Testis (tissue), 3 donors: ENCODE measurements around the gene NFKB1. TPM values are rescaled to one million over a fixed set of nuclear protein-coding genes. Genes with fewer than 3 reads are reported as not detected.

Experiments
- DNase-seq: peaks from one replicate; pipeline ENCODE4 v3.0.0-alpha.2; 2019
- H3K27ac ChIP-seq, 2 donors: fragments of 200-600 bp; sonication (generic); one replicate each; pipeline ENCODE4 v1.5.1; 2019
- H3K27me3 ChIP-seq: fragments of 200-600 bp; sonication (generic); one replicate; pipeline ENCODE4 v1.5.1; 2019
- H3K36me3 ChIP-seq: fragments of 200-600 bp; sonication (generic); one replicate; pipeline ENCODE4 v1.5.1; 2017; ENCODE audit warnings: low read depth; ENCODE audit errors: missing control alignments
- H3K4me1 ChIP-seq: fragments of 200-600 bp; sonication (generic); one replicate; pipeline ENCODE4 v1.5.1; 2019
- H3K4me3 ChIP-seq, 2 donors: fragments of 200-600 bp; sonication (generic); one replicate each; pipeline ENCODE4 v1.5.1; 2017 to 2019
- H3K9me3 ChIP-seq: fragments of 200-600 bp; sonication (generic); one replicate; pipeline ENCODE4 v1.5.1; 2017
- POLR2A ChIP-seq: fragments of 450-650 bp; IDR thresholded peaks from one replicate; pipeline ENCODE4 v1.6.1; 2017; ENCODE audit warnings: antibody characterized with exemption, mild to moderate bottlenecking, moderate library complexity
- WGBS, 2 donors: methylation state at CpG; one replicate each; pipeline ENCODE4 v1.1.5; 2018; 5-methylcytosine and 5-hydroxymethylcytosine counted together
- intact Hi-C: fragments of 100-400 bp; cut with DNase I; formaldehyde crosslinking; loops from one replicate; pipeline ENCODE4 v1.15.1; 2023; ENCODE audit warnings: low total_unique reads
- polyA plus RNA-seq: library from polyadenylated mRNA; stranded (reverse); fragments of 350-450 nt; fragmentation: Illumina TruSeq; extraction: RNeasy Lipid Tissue Mini Kit (QIAGEN cat#74804); gene quantifications from one replicate; pipeline ENCODE4 v1.2.3, GENCODE V29; 2014; ENCODE audit warnings: low read depth, low replicate concordance; ENCODE audit not compliant: insufficient read depth
- total RNA-seq, 2 donors: library from RNA; depleted of rRNA; stranded (reverse); fragments of >200 nt; gene quantifications; one replicate each; pipeline ENCODE4 v1.2.3, GENCODE V29; 2016
- TF ChIP-seq, protein P1 (sequence below), 3 experiments: fragments of 450-650 bp in 2 of 3; fragments of 200-600 bp in 1 of 3; sonication (generic) in 1 of 3; IDR thresholded peaks; one replicate each; pipeline ENCODE4 v1.5.1; 2016 to 2019; ENCODE audit warnings: antibody characterized with exemption in 3 of 3, mild to moderate bottlenecking in 2 of 3, moderate library complexity in 1 of 3

Gene NFKB1
- total and polyA plus RNA-seq, 3 donors from 2014 or later = 22.2 to 27.4 (median 24.6) TPM

DNA sequence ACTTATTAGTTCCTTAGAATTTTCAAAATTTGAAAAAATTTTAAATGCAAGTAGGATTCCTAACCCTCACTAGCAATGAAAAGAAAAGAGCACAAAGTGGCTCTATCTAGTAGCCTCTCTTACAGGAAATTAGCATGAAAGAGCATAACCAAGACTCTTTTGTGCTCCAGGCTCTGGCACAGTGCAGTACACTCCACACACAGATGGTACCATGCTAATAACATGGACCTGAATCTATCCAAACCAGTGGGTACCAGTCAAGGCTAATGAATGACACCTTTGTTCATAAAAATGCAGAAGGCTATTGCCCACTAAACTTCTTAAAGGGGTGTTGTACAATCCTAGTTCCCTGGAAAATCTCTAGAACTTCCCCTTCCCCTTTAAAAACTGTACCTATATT lies 140.6 kb downstream of the NFKB1 start:
- DNase-seq = no peak
- H3K4me3 ChIP-seq = no peak overlapping the region
- no peak overlapping the region for H3K27ac ChIP-seq
- H3K36me3 ChIP-seq = no peaks in the 10 kb centered on the region
- H3K4me1 ChIP-seq = no peaks in the 10 kb centered on the region
- intact Hi-C loops = no loop called here
- no peaks in the 10 kb centered on the region for H3K27me3 ChIP-seq
- TF ChIP-seq, protein P1, sequence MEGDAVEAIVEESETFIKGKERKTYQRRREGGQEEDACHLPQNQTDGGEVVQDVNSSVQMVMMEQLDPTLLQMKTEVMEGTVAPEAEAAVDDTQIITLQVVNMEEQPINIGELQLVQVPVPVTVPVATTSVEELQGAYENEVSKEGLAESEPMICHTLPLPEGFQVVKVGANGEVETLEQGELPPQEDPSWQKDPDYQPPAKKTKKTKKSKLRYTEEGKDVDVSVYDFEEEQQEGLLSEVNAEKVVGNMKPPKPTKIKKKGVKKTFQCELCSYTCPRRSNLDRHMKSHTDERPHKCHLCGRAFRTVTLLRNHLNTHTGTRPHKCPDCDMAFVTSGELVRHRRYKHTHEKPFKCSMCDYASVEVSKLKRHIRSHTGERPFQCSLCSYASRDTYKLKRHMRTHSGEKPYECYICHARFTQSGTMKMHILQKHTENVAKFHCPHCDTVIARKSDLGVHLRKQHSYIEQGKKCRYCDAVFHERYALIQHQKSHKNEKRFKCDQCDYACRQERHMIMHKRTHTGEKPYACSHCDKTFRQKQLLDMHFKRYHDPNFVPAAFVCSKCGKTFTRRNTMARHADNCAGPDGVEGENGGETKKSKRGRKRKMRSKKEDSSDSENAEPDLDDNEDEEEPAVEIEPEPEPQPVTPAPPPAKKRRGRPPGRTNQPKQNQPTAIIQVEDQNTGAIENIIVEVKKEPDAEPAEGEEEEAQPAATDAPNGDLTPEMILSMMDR (IDR thresholded peaks at IDR 0.05) = no peak
- TF ChIP-seq POLR2A = no peak
- H3K9me3 ChIP-seq = no peaks in the 10 kb centered on the region

DNA sequence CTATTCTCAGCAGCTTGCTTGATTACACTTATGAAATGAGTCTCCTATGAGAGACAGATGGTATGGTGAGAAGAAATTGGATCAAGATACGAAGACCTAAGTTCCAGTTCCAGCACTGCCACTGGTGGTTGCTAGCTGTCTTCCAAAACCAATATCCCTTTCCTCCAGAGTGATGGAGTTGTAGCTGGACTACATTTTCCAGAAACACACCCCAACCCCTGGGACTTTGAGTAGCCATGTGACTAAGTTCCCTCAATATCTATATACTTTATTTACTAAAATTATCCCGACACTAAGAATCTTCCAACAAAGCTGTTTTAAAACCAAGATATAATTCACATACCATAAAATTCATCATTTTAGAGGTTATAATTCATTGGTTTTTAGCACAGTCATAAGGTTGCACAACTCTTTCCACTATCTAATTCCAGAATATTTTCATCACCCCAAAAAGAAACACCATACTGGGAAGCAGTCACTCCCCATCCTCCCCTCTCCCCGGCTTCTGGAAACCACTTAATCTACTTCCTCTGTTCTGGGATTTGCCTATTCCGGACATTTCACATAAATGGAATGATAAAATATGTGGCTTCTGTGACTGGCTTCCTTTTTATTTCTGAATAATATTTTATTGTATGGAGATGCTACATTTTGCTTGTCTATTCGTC lies 141.6 kb downstream of the NFKB1 start:
- intact Hi-C loops = no loop called here
- no peaks in the 10 kb centered on the region for H3K36me3 ChIP-seq
- no peaks in the 10 kb centered on the region for H3K4me1 ChIP-seq
- no peak for TF ChIP-seq POLR2A
- TF ChIP-seq, protein P1 (IDR thresholded peaks at IDR 0.05) = no peak
- no peak overlapping the region for H3K27ac ChIP-seq
- H3K4me3 ChIP-seq = no peak overlapping the region
- no peaks in the 10 kb centered on the region for H3K9me3 ChIP-seq
- no peaks in the 10 kb centered on the region for H3K27me3 ChIP-seq
- DNase-seq = no peak
- WGBS, 2 donors = 93 to 97% methylated on average over 5 of the region's 5 CpGs

DNA sequence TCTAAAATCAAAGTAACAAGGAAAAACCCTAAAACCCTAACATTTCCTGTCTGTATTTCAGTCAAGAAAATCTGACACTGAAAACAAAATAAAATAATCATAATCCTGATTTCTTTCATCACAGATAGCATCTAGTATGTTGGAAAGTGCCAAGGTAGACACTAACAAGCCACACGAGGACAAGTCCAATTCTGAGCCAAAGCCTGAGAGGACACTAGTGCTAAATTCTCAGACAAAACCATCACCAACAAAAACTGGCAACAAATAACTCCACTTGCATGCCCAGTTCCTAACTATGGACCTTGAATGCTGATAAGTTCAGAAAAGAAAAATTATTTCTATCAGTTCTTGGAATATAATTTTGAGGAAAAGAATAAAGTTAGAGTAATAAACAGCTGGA lies 146.0 kb downstream of the NFKB1 start:
- Histone ChIP-seq H3K4me3 (no peak overlapping the region), H3K36me3 (no peaks in the 10 kb centered on the region), H3K9me3 (no peaks in the 10 kb centered on the region), H3K4me1 (no peaks in the 10 kb centered on the region), H3K27me3 (no peaks in the 10 kb centered on the region), H3K27ac (no peak overlapping the region)
- no peak for TF ChIP-seq POLR2A
- TF ChIP-seq, protein P1 (IDR thresholded peaks at IDR 0.05) = no peak
- 48 to 56% methylated on average over 1 of the region's 1 CpG for WGBS, 2 donors
- DNase-seq = no peak
- intact Hi-C loops = no loop called here

DNA sequence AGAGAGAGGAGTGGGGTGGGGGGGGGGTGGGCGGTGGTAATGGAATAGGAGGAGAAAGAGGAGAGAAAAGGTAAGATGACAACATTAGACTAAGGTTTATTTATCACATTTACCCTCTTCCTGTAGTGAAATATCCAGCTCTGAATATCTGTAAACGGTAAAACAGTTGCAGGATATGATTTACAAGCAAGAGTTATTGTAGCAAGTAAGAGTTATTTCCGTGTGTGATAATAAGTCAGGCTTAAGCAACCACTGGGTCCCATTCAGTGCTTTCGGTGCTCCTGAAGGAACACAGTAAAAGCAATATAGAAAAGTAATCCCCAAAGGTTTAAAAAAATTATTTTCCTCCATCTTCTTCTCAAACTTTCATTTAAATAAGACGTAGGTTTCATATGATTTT lies 156.0 kb downstream of the NFKB1 start:
- intact Hi-C loops = no loop called here
- no peaks in the 10 kb centered on the region for H3K4me1 ChIP-seq
- H3K27me3 ChIP-seq = no peaks in the 10 kb centered on the region
- no peaks in the 10 kb centered on the region for H3K36me3 ChIP-seq
- no peak overlapping the region for H3K27ac ChIP-seq
- no peaks in the 10 kb centered on the region for H3K9me3 ChIP-seq
- no peak for DNase-seq
- TF ChIP-seq POLR2A = no peak
- TF ChIP-seq, protein P1 (IDR thresholded peaks at IDR 0.05) = no peak
- no peak overlapping the region for H3K4me3 ChIP-seq
- 78 to 80% methylated on average over 5 of the region's 5 CpGs for WGBS, 2 donors

DNA sequence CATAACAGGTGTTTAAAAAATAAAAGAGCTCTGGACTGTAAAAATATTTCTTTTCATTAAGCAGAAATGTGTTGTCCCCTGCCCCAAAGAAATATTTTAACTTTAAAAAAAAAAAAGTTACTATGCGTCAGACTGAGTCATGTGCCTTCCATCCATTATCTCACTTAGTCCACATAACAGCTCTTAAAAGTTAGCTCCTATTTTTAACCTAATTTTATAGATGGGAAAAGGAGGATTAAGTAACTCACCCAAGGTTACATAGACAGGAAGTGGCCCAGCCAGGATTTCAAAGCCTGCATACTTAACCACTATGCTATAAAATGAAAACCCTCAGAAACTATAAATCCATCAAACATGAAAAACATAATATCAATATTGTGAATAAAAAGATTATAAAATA lies 161.9 kb downstream of the NFKB1 start:
- Histone ChIP-seq H3K4me3 (no peak overlapping the region), H3K27me3 (no peaks in the 10 kb centered on the region), H3K9me3 (no peaks in the 10 kb centered on the region), H3K27ac (no peak overlapping the region), H3K36me3 (no peaks in the 10 kb centered on the region), H3K4me1 (no peaks in the 10 kb centered on the region)
- no peak for DNase-seq
- TF ChIP-seq, protein P1 (IDR thresholded peaks at IDR 0.05) = no peak
- no peak for TF ChIP-seq POLR2A
- WGBS, 2 donors = 88 to 93% methylated on average over 1 of the region's 1 CpG
- intact Hi-C loops = no loop called here
